Testis (tissue), 3 donors: Measurements from ENCODE around the gene GMPR. TPM values are rescaled to one million over a fixed set of nuclear protein-coding genes. Genes with fewer than 3 reads are reported as not detected.
A peak's percentile ranks its signal among the peaks of the same experiment; 100 is the strongest.

Experiments
- DNase-seq: peaks from one replicate; pipeline ENCODE4 v3.0.0-alpha.2; 2019
- H3K27ac ChIP-seq, 2 donors: fragments of 200-600 bp; sonication (generic); one replicate each; pipeline ENCODE4 v1.5.1; 2019
- H3K27me3 ChIP-seq: fragments of 200-600 bp; sonication (generic); one replicate; pipeline ENCODE4 v1.5.1; 2019
- H3K36me3 ChIP-seq: fragments of 200-600 bp; sonication (generic); one replicate; pipeline ENCODE4 v1.5.1; 2017; ENCODE audit warnings: low read depth; ENCODE audit errors: missing control alignments
- H3K4me1 ChIP-seq: fragments of 200-600 bp; sonication (generic); one replicate; pipeline ENCODE4 v1.5.1; 2019
- H3K4me3 ChIP-seq, 2 donors: fragments of 200-600 bp; sonication (generic); one replicate each; pipeline ENCODE4 v1.5.1; 2017 to 2019
- H3K9me3 ChIP-seq: fragments of 200-600 bp; sonication (generic); one replicate; pipeline ENCODE4 v1.5.1; 2017
- CTCF ChIP-seq, 3 experiments: fragments of 450-650 bp in 2 of 3; fragments of 200-600 bp in 1 of 3; sonication (generic) in 1 of 3; IDR thresholded peaks; one replicate each; pipeline ENCODE4 v1.5.1; 2016 to 2019; ENCODE audit warnings: antibody characterized with exemption in 3 of 3, mild to moderate bottlenecking in 2 of 3, moderate library complexity in 1 of 3
- POLR2A ChIP-seq: fragments of 450-650 bp; IDR thresholded peaks from one replicate; pipeline ENCODE4 v1.6.1; 2017; ENCODE audit warnings: antibody characterized with exemption, mild to moderate bottlenecking, moderate library complexity
- WGBS, 2 donors: methylation state at CpG; one replicate each; pipeline ENCODE4 v1.1.5; 2018; 5-methylcytosine and 5-hydroxymethylcytosine counted together
- intact Hi-C: fragments of 100-400 bp; cut with DNase I; formaldehyde crosslinking; loops from one replicate; pipeline ENCODE4 v1.15.1; 2023; ENCODE audit warnings: low total_unique reads
- polyA plus RNA-seq: library from polyadenylated mRNA; stranded (reverse); fragments of 350-450 nt; fragmentation: Illumina TruSeq; extraction: RNeasy Lipid Tissue Mini Kit (QIAGEN cat#74804); gene quantifications from one replicate; pipeline ENCODE4 v1.2.3, GENCODE V29; 2014; ENCODE audit warnings: low read depth, low replicate concordance; ENCODE audit not compliant: insufficient read depth
- total RNA-seq, 2 donors: library from RNA; depleted of rRNA; stranded (reverse); fragments of >200 nt; gene quantifications; one replicate each; pipeline ENCODE4 v1.2.3, GENCODE V29; 2016

The GMPR gene
- total and polyA plus RNA-seq, 3 donors from 2014 or later = 121 to 215 (median 164) TPM

GRCh38 chr6:16295471-16295870 lies 57.1 kb downstream of the GMPR start:
- Histone ChIP-seq H3K4me1 (no peaks in the 10 kb centered on the region), H3K27ac (no peak overlapping the region), H3K27me3 (no peaks in the 10 kb centered on the region), H3K9me3 (no peaks in the 10 kb centered on the region), H3K36me3 (no peaks in the 10 kb centered on the region), H3K4me3 (no peak overlapping the region)
- TF ChIP-seq POLR2A (no peak), CTCF (IDR thresholded peaks at IDR 0.05) (no peak)
- WGBS, 2 donors = 81 to 85% methylated on average over 5 of the region's 5 CpGs
- DNase-seq = no peak
- intact Hi-C loops = no loop called here

- no peaks in the 10 kb centered on the region for H3K4me1 ChIP-seq
- H3K27ac ChIP-seq = no peak overlapping the region
- no peak overlapping the region for H3K4me3 ChIP-seq
- 83 to 94% methylated on average over 7 of the region's 7 CpGs for WGBS, 2 donors
- DNase-seq = no peak
- intact Hi-C loops = no loop called here
- no peaks in the 10 kb centered on the region for H3K36me3 ChIP-seq
- no peaks in the 10 kb centered on the region for H3K27me3 ChIP-seq
- H3K9me3 ChIP-seq = no peaks in the 10 kb centered on the region
- TF ChIP-seq CTCF (IDR thresholded peaks at IDR 0.05) (no peak), POLR2A (no peak)
Measured at GRCh38 chr6:16296061-16296670, 57.8 kb downstream of the GMPR start.

- no peak overlapping the region for H3K4me3 ChIP-seq
- 84 to 87% methylated on average over 3 of the region's 3 CpGs for WGBS, 2 donors
- H3K9me3 ChIP-seq = no peaks in the 10 kb centered on the region
- DNase-seq = no peak
- no peaks in the 10 kb centered on the region for H3K36me3 ChIP-seq
- H3K4me1 ChIP-seq = no peaks in the 10 kb centered on the region
- H3K27me3 ChIP-seq = no peaks in the 10 kb centered on the region
- TF ChIP-seq POLR2A (no peak), CTCF (IDR thresholded peaks at IDR 0.05) (no peak)
- intact Hi-C loops = no loop called here
- H3K27ac ChIP-seq = no peak overlapping the region
Measured at GRCh38 chr6:16299861-16300260, 61.5 kb downstream of the GMPR start.

- Histone ChIP-seq H3K36me3 (no peaks in the 10 kb centered on the region), H3K27ac (no peak overlapping the region), H3K27me3 (no peaks in the 10 kb centered on the region), H3K4me1 (no peaks in the 10 kb centered on the region), H3K4me3 (no peak overlapping the region), H3K9me3 (no peaks in the 10 kb centered on the region)
- intact Hi-C loops = no loop called here
- 84 to 94% methylated on average over 7 of the region's 7 CpGs for WGBS, 2 donors
- no peak for TF ChIP-seq POLR2A
- DNase-seq = no peak
Measured at GRCh38 chr6:16301511-16301910, 63.1 kb downstream of the GMPR start.

- Histone ChIP-seq H3K27ac (no peak overlapping the region), H3K4me1 (no peaks in the 10 kb centered on the region), H3K4me3 (no peak overlapping the region), H3K27me3 (no peaks in the 10 kb centered on the region), H3K9me3 (no peaks in the 10 kb centered on the region), H3K36me3 (no peaks in the 10 kb centered on the region)
- TF ChIP-seq POLR2A = no peak
- TF ChIP-seq CTCF (IDR thresholded peaks at IDR 0.05) = no peak
- intact Hi-C loops = no loop called here
- DNase-seq = peak; percentile 57
- 53 to 57% methylated on average over 26 to 27 of the region's 27 CpGs for WGBS, 2 donors
Measured at GRCh38 chr6:16302721-16303552, 64.5 kb downstream of the GMPR start.
